ENCODE results near the gene AK5.
"Not testable (repeated sequence)": the region's sequence is repeated elsewhere in the genome, so short reads cannot be mapped to it uniquely, and the experiment has no call there.

AK5 gene

DNA sequence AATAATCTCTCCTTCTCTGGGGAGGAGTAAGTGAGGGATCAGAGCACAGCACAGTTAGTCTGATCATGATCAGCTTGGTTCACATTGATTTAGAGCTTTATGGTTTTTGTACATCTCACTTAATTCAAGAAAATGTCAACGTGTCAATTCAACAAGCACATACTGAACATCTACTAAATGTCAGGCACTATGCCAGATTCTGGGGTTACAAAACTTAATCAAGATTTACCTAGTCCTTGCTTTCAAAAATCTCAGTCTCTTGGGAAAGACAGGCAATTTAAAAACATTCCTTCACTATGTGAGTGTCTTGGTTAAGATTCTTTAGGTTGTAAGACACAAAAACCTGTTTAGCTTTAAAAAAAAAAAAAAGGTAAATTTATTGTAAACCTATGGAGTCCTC, 181.4 kb downstream of the AK5 start:
- DNase-seq = no peak

DNA sequence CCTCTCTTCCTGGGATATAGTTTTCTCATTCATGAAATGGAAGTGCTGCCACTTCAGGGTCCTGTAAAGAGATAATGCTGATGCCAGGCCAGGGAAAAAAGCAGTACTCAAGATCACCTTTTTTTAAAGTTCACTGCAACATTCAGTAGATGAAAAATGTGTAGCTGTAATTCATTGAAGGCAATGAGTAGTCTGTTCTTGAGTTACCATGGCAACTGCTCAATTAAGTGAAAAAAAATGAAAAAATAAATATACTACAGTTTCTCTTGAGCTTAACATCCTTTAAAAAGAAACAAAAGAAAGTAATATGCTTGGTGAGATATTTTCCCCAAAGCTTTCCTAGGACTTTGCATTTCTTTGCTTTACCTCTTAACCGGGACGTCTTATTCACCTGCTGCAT, 183.3 kb downstream of the AK5 start:
- DNase-seq = no peak

DNA sequence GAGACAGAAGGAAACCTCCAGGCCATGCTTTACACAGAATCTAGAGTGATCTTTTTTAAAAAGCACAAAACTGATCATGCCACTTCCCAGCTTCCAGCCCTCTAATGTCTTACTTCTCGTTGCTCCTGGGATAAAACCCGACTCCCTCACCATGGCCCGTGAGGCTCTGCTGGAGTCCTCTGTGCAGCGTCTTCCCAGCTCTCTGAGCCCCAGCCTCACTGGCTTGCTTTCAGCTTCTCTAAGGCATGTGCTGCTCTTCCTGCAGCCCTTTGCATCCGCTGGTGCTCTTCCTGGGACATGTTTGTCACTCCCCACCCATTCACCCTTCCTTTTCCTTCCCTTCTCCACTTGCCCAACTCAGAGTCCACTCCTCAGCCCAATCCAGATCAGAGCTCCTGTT, 184.1 kb downstream of the AK5 start:
- no peak for DNase-seq

DNA sequence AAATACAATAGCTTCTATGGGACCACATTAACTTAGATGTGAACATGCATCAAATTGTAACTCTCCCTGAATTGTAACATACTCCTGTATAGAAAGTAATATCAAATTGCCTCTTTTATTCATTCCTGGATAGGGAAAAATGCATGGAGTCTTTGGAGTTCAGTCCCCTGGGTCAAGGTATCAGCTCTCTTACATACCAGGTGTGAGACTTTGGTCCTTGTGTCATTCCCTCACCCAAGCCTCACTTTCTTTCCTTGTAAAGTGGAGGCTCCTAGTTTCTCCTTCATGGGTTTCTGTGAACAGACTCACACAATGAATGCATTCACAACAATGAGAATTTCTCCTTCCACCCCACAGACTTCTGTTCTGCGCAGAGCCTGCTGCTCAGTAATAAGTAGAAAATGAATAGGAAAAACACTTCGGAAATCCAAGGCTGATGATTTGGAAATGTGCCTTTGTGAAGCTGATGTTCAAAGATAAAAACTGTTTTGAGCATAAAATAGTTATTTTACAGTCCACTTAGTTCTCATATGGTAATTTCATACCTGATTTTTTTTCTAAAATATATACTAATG, 185.3 kb downstream of the AK5 start:
- DNase-seq = no peak

DNA sequence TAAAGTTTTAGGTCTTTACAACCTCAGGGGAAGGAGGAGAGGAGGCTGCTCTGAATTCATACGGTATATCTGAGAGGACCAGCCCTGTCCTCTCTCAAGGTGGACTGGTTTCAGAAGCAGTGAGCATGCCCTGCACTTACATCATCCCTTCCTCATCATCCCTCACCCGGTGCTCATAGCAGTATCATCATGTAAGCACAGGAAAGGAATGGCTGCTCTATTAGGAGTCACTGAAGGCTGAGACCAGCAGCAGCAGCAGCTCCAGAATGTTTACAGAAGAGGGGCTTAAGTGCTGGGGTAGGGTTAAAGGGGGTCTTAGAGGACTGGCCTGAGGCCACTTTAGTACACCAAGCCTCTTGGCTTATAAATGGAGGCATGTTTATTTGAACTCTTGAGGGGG, 185.9 kb downstream of the AK5 start:
- no peak for DNase-seq

DNA sequence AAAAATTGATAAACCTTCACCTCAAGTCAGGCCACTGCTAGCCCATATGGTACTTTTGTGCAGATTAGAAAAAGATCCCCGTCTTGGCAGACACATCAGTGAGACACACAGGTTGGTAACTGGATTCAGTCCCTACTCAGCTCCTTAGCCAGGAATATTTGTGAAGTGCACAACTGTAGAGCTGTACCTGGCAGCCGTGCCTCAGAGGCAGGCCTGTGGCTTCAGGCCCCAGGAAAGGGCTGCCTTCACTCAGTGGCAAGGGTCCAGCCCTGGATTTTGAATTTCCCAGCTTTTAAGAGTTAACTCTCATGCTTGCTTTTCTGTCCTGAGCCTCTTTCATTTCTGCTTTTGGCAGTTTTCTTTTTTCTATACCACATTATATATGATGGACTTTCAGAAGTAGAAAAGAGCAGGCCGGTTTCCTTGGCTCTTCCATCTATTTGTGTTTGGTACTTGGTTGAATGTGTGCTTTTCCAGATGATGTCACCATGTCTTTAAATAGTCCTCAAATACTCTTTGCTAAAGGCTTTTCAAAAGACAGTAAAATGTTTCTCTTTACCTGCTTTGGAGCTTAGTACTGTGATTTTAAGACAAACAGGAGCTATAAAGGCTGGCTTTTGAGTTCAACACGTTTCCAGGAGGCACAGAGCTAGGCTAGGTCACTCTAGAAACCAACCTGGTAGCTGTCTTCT, 186.6 kb downstream of the AK5 start:
- DNase-seq = no peak

DNA sequence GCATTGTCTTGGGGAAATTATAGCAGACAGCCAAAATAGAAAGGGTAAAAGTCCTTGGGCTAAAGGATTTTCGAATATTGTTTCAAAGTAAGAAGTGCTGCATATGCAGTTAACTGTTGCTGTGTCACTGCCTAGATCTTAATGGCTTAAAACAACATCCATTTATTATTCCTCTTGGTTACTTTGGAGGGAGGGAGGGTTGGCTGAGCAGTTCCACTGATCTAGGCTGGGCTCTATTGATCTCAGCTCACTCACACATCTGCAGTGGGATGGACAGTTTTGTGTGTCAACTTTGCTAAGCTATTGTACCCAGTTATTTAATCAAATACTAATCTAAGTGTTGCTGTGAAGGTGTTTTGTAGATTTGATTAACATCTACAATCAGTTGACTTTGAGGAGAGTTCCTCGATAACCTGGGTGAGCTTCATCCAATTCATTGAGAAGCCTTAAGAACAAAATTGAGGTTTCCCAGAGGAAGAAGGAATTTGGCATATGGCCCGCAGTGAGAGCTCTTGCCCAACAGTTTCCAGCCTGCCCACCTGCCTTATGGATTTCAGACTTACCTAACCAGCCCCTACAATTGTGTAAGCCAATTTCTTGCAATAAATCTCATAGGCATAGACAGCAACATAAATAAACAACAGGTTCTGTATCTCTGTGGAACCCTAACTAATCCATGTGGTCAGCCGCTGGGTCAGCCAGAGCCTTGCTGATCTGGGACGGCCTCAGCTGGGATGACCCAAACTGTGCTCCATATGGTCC, 187.3 kb downstream of the AK5 start:
- no peak for DNase-seq

DNA sequence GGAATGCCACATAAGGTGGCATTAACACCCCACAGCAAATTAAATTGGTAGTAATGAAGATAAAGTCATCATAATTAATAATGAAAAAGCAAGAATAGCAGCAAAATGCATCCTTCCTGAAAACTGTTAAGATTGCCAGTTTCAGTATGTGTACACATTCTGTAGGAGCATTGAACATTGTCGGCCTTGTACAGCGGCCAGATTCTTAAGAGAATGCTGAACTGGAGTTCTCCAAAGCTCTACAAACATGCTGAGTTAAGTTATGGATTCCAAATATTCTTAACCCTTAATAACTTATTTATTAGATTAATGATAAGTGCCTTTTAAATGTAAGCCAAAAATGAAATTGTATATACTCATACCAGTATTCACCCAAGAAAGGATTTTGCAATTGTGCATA, 189.9 kb downstream of the AK5 start:
- DNase-seq = no peak

DNA sequence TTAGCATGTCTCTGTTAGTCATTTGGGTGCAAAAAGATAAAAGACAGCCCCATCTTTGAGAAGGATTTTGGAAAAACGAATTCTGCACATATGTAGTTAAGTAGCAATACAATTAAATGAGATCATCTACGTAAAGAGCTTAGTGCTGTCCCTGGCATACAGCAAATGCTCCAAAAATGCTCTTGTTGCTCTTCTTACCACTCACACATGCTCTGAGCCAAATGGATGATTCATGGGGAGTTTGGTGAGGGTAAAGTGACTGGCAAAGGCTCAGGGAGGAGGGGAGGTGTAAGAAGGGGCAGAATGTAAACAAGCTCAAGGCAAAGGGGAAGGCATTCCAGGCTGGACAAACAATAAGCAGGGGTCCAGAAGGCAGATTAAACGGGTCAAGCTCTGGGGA, 191.9 kb downstream of the AK5 start:
- no peak for DNase-seq

DNA sequence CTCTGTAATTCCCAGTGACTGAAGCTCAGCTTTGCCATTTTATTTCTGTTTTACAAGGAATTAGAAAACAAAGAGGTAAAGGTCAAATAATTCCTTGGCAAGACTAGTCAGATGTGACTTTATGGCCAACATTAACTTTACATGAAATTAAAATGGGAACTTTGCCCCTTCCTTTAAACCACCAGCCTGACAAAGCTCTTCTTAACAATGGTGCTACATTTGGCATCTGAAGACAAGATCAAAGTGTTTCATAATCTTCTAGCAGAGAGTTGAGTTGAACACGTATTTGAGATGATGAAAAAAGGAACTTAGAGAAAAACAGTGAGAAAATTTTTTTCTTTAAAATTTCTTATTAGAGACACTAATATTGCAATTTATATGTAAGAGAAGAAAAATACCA, 193.8 kb downstream of the AK5 start:
- no peak for DNase-seq

DNA sequence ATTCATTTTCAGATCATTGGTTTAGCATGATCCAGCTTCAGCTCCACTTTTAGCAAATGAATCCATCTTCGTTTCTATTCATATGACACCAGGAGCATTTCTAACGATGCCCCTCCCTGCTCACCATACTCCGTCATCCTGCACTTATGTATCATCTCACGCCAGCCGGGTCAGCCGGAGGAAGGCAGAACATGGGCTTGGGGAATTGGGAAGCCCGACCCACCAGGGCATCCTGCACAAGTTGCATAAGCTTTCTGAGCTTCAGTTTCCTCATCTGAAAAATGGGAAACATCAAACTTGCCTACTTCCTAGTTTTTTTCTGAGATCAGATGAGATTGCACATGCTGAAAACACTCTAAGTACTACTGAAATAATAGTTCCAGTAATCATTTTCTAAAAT, 194.7 kb downstream of the AK5 start:
- no peak for DNase-seq

DNA sequence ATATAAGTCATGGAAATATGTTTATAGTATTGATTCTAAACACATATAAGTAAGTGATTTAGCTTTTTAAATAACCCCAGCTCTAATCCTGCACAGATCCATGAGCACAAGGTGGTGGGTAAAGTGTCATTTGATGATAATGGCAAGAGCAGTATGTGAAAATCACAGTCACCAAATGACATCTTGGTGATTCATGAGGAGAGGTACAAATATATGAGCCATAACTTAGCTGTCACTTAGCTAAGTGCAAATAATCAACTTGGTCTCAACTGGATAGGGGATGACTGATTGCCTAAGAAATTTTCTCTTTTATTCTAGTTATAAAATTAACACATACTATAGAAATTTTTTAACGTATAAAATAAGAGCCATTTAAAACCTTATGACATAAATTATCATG, 202.5 kb downstream of the AK5 start:
- no peak for DNase-seq

DNA sequence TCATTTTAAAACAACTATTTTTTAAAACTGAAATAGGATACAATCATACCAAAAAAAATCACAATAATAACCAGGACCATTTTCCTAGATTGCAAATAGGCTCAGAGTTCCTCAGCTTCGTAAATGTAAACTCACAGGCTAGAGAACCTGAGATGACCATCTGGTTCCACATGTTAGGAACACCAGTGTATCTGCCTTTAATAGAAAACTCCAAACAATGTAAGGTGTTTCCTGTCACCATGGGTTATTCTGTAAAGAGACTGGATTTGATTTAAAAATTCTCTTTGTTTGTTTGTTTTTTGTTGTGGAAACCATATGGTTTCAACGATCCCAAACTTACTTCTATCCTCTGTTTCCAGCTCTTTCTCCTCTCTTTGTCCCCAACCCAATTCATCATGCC, 203.1 kb downstream of the AK5 start:
- no peak for DNase-seq

DNA sequence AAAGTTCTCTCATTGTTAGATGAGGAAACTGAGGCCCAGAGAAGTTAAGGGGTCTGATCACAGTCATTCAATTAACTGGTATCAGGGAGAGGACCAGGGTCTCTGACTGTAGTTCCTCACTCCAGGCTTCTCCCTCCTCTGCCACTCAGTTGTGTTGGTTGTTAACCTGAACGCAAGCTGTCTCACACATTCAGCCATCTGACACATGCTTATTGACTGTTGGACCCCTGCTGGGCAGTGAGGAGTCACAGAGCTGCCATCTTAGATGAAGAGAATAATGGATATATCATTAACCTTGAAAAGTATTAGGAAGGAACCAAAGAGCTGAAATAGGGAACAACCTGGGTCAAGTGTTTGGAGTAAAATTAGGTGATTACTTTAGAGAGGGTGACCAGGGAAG, 205.8 kb downstream of the AK5 start:
- DNase-seq = no peak

DNA sequence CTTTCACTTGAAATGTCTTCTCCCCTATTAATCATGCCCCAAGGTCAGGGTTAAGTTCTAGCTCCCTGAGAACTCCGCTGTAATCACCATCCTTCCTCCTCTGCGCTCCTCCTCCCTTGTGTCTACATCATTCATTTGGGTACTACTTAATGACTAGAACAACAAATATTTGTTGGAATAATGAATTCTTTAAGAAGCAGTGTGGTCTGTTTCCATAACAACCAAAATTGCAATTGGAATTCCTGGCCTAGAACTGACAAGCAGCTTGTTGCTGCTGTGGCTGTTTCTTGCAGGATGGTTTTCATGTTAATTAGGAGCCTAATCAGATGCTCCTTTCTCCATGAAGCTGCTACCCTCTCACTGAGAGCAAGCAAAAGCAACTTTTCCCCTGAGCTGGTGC, 208.1 kb downstream of the AK5 start:
- DNase-seq = no peak

DNA sequence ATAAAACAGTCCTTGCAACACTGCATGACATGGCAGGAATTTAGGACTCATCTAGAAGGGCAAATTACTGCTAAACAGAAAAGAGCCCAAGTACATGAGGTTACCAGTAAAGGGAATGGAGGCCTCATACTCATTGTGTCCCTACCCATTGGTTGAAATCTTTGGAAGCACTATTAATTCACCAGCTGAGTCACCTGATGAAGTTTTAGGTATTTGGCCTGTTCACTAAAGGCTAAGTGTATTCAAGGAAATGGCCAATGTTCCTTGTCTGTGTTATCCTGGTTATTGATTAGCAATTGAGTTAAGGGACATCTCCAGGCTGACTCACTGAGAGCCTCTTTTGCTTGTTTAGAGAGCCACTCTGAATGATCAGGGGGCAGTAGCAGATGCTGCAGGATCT, 212.2 kb downstream of the AK5 start:
- no peak for DNase-seq

DNA sequence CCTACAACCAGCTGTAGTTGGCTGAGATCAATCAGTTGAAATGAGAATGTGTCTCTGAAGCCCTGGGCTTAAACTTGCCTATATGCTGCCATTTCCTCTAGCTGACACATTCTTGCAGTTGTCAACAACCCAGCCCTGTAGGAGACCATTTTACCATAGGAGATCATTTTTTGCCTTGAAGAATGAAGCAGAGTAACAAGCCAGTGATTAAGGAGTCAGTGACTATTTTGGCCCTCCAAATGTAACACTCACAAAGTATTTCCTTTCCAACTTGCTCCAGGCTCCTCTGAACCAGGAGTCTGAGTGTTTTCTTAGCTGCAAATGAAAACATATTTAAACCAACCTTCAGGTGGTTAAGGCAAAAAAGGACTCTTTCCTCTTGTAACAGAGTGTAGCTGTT, 217.1 kb downstream of the AK5 start:
- no peak for DNase-seq

DNA sequence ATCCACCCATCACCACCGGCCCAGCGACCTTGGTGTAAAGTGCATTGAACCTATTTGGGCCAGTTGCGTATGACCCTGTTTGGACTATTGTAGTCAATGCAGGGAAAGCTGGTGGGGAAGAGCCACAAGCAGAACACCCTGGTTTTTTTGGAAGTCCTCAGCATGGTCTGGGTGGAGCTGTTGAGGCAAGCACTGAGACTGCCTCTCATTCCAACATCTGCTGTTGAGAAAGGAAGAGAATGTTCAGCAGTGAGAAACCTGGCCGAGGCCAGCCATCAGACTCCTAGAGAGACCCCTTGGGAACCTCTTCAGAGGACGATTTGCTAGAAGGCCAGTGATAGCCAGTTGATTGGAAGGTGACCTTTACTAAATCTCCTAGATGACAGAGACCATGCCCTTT, 217.6 kb downstream of the AK5 start:
- DNase-seq = no peak

DNA sequence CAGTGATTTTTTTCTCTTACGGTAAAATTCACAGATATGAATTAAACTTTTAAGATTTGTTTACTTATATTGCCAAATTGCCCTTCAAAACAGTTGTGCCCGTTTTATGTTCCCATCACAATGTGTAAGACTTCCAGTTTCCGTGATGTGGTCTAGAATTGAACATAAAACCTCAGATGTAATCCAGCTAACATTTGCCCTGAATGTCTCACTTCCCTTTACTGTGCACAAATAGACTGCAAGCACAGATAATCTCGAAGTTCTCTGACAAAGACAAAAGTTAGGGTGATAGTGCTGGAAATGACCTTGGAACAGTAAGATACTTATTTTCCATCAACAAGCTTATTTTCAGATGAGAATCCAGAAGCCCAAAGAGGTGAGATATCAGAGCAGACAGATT, 223.2 kb downstream of the AK5 start:
- DNase-seq = no peak

DNA sequence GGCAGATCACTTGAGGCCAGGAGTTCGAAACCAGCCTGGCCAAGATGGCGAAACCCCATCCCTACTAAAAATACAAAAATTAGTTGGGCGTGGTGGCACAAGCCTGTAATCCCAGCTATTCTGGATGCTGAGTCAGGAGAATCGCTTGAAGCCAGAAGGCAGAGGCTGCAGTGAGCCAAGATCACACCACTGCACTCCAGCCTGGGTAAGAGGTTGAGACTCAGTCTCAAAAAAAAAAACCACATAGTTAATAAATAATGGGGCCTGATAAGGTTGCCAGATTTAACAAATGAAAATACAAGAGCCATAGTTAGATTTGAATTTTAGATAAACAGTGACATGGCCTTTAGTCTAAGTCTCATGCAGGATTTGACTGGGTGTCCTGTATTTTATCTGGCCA, 225.0 kb downstream of the AK5 start:
- DNase-seq = no peak

DNA sequence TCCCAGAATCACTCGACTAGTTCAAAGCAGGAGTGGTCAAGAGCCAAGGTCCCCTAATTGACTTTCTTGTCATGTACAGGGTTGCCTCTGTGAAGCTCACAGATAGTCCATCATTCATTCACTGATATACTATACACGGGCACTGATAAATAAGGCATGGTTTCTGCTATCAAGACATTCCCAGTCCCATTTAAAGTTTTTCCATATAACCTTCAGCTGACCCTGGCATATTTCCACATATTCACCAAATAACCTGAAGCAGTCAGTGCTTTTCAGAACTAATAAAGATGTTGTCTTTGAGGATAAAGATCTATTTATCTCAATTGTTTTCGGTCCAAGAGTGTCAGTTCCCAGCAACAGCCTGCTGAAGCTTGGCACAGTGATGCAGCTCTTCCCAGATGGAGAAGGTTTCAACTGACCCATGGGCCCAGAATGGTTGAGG, 227.3 kb downstream of the AK5 start:
- no peak for DNase-seq

DNA sequence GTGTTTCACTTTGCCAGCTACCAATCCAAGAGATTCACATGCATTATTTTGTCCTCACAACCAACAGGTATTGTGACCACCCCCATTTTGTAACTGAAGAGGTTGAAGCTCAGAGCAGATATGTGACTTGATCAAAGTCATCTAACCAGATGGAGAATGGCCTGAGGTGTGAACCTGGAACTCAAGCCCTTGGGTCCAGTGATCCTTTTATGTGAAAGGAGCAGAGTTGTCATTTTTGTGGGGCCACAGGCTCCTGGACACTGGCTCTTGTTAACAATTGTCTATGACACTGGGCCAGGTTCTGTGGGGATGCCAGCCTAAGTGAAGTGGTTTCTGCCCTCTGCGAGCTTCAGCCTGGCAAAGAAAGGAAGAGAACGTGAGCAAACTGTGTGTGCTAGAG, 228.1 kb downstream of the AK5 start:
- no peak for DNase-seq

DNA sequence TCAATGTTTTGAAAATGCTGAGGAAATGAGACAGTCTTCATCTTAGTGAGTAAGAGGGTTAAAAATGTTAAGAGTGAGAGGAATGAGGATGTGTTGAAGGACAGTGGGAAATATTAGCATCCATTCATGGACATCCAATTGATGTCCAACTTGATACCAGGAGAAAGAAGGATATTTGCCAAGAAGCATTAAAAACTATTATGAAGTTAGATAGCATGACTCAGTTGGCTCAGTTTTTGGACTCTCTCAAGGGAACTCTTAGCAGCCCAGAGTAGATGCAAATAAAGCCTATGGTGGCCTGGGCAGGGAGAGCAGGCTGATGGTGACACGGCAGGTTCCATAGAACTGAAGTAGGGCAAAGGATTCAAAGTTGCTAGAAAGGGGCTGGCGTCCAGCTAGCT, 229.6 kb downstream of the AK5 start:
- no peak for DNase-seq

DNA sequence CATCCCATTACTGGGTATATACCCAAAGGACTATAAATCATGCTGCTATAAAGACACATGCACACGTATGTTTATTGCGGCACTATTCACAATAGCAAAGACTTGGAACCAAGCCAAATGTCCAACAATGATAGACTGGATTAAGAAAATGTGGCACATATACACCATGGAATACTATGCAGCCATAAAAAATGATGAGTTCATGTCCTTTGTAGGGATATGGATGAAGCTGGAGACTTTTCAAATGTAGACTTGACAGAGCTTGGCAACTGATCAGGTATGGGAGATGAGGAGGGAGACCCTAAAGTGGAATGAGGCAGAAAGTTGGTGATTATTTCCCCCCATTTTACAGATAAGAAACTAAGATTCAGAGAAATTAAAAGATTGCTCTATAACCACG, 230.8 kb downstream of the AK5 start:
- DNase-seq = not testable (repeated sequence)
